ENCODE data around the gene SLC15A1. TPM values are rescaled to one million over a fixed set of nuclear protein-coding genes. Genes with fewer than 3 reads are reported as not detected.

SLC15A1 gene
- total RNA-seq, 4 donors from 2014 or later, result 0.97 to 2.1 TPM; not detected in 2

DNA sequence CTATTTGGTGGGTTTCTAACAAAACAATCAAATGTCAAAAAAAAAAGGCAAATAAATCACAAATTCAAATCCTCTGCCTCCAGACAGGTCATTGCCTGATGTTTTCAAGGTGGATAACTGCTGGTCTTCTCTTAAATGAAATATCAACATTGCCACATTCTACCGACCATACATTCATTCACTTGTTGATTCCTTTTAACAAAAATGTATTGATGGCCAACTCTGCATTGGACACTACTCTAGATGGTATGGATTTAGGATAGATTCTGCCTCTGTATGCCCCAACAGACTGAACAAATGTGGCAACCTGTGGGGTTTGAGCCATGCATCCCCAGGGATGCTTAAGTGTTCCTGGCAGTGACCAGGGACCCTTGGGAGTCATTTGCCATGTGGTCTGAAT is 88.0 kb downstream of the SLC15A1 start:
- Histone ChIP-seq H3K36me3 (no peaks in the 10 kb centered on the region), H3K27me3 (no peaks in the 10 kb centered on the region), H3K4me1 (no peaks in the 10 kb centered on the region), H3K27ac (no peak overlapping the region), H3K4me3 (no peak overlapping the region), H3K9me3 (no peaks in the 10 kb centered on the region)
- TF ChIP-seq CTCF (IDR thresholded peaks at IDR 0.05), result no peak
- TF ChIP-seq POLR2A (IDR thresholded peaks at IDR 0.05), result no peak
- intact Hi-C loops (cut with DNase I; ENCODE audit: low total_unique reads), result no loop called here
- DNase-seq, result no peak

DNA sequence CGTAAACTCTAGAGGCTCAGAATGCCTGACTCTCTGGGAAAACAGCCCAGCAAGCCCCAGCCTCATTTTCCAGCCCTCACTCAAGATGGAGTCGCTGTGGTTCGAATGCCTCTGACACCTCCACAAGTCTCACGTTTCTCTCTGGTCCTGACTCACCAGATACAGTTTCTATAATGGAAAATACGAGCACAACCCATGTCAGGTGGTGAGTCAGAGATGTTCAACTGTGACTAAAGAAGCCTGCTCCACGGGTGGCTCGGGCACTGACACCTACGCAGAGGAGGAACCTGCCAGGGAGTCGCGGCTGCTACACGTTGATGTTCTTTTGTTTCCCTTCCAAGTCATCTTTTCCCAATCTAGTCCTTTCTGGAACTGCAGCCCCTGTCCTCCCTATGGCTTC is 88.4 kb downstream of the SLC15A1 start:
- TF ChIP-seq POLR2A (IDR thresholded peaks at IDR 0.05) (no peak), CTCF (IDR thresholded peaks at IDR 0.05) (no peak)
- Histone ChIP-seq H3K9me3 (no peaks in the 10 kb centered on the region), H3K36me3 (no peaks in the 10 kb centered on the region), H3K27me3 (no peaks in the 10 kb centered on the region), H3K27ac (no peak overlapping the region), H3K4me1 (no peaks in the 10 kb centered on the region), H3K4me3 (no peak overlapping the region)
- intact Hi-C loops (cut with DNase I; ENCODE audit: low total_unique reads), result no loop called here
- no peak for DNase-seq

DNA sequence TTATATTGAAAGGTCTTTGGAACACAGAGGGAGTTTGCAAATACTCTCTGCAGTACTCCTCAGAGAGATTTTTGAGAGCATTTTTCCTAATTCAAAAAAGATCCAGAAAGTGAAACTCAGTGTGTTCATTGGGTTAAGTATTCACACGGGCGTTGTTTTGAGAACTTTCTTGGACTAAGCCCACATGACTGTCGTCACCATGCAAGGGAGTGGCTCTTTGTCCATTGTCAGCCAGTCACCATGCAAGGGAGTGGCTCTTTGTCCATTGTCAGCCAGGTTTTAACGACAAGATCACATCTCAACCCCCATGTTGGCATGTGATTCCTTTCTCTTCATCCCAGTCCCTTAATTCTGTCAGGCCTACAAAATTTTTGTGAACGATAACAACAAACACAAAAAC is 94.3 kb downstream of the SLC15A1 start:
- TF ChIP-seq CTCF (IDR thresholded peaks at IDR 0.05) (no peak), POLR2A (IDR thresholded peaks at IDR 0.05) (no peak)
- Histone ChIP-seq H3K4me1 (no peaks in the 10 kb centered on the region), H3K36me3 (no peaks in the 10 kb centered on the region), H3K27me3 (no peaks in the 10 kb centered on the region), H3K27ac (peak overlapping the region; percentile 10 to 23), H3K4me3 (no peak overlapping the region), H3K9me3 (no peaks in the 10 kb centered on the region)
- intact Hi-C loops (cut with DNase I; ENCODE audit: low total_unique reads), result no loop called here
- DNase-seq, result no peak

GRCh38 chr13:98657506-98658085 is 94.9 kb downstream of the SLC15A1 start:
- no peaks in the 10 kb centered on the region for H3K9me3 ChIP-seq
- intact Hi-C loops (cut with DNase I; ENCODE audit: low total_unique reads), result no loop called here
- DNase-seq, result no peak
- no peak for TF ChIP-seq POLR2A (IDR thresholded peaks at IDR 0.05)
- TF ChIP-seq CTCF (IDR thresholded peaks at IDR 0.05), result no peak
- peak overlapping the region; percentile 23 to 26 for H3K27ac ChIP-seq
- H3K4me3 ChIP-seq, result no peak overlapping the region
- H3K36me3 ChIP-seq, result no peaks in the 10 kb centered on the region
- no peaks in the 10 kb centered on the region for H3K27me3 ChIP-seq
- no peaks in the 10 kb centered on the region for H3K4me1 ChIP-seq

DNA sequence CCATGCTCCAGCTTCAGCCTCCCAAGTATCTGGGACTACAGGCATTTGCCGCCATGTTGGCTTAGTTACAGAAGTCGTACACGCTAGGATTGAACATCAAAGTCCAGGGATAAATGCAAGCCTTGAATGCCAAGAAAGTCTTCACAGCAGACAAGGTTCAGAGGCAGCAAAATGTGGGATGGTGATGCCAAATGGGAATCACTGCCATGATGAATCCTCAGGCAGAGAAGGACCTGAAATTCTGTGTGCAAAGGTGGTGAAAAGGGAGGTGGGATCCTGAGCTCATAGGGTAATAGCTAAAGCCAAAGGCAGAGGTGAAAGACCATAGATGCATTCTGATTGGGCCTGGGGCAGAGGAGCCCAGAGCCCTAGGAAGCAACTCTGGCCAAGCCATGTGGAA is 96.2 kb downstream of the SLC15A1 start:
- intact Hi-C loops (cut with DNase I; ENCODE audit: low total_unique reads), result no loop called here
- no peaks in the 10 kb centered on the region for H3K4me1 ChIP-seq
- no peak for DNase-seq
- H3K27me3 ChIP-seq, result no peaks in the 10 kb centered on the region
- H3K9me3 ChIP-seq, result no peaks in the 10 kb centered on the region
- no peak overlapping the region for H3K27ac ChIP-seq
- H3K36me3 ChIP-seq, result no peaks in the 10 kb centered on the region
- TF ChIP-seq CTCF (IDR thresholded peaks at IDR 0.05) (no peak), POLR2A (IDR thresholded peaks at IDR 0.05) (no peak)
- H3K4me3 ChIP-seq, result no peak overlapping the region

Data from uterus (tissue), 4 donors.